Hepatocyte (in vitro differentiated cells): ENCODE measurements around the gene SIX4. TPM values are rescaled to one million over a fixed set of nuclear protein-coding genes. Genes with fewer than 3 reads are reported as not detected.

ENCODE experiments used
- DNase-seq: peaks from one replicate; pipeline ENCODE4 v3.0.0-alpha.2; 2016; ENCODE audit warnings: low spot score
- H2AFZ ChIP-seq: fragments of 200-600 bp; sonication (generic); 2 replicates; pipeline ENCODE4 v1.6.0; 2016; ENCODE audit warnings: antibody characterized with exemption, mild to moderate bottlenecking
- H3K27ac ChIP-seq: fragments of 200-600 bp; sonication (generic); 2 replicates; pipeline ENCODE4 v1.5.1; 2016; ENCODE audit warnings: mild to moderate bottlenecking
- H3K27me3 ChIP-seq: fragments of 200-600 bp; sonication (generic); 2 replicates; pipeline ENCODE4 v1.6.1; 2016
- H3K36me3 ChIP-seq: fragments of 200-600 bp; sonication (generic); replicated peaks from 2 replicates; pipeline ENCODE4 v1.5.1; 2016; ENCODE audit warnings: low read depth; ENCODE audit not compliant: insufficient read depth
- H3K4me1 ChIP-seq: fragments of 200-600 bp; sonication (generic); 2 replicates; pipeline ENCODE4 v1.5.1; 2016; ENCODE audit warnings: mild to moderate bottlenecking, moderate library complexity; ENCODE audit not compliant: insufficient read depth
- H3K4me2 ChIP-seq: fragments of 200-600 bp; sonication (generic); 2 replicates; pipeline ENCODE4 v1.6.0; 2016
- H3K4me3 ChIP-seq: fragments of 200-600 bp; sonication (generic); 2 replicates; pipeline ENCODE4 v1.5.1; 2016; ENCODE audit warnings: mild to moderate bottlenecking
- H3K79me2 ChIP-seq: fragments of 200-600 bp; sonication (generic); 2 replicates; pipeline ENCODE4 v1.6.0; 2017; ENCODE audit warnings: mild to moderate bottlenecking
- H3K9me2 ChIP-seq: fragments of 200-600 bp; sonication (generic); replicated peaks from 2 replicates; pipeline ENCODE4 v1.6.0; 2017; ENCODE audit warnings: mild to moderate bottlenecking; ENCODE audit not compliant: insufficient read depth
- H3K9me3 ChIP-seq: fragments of 200-600 bp; sonication (generic); 2 replicates; pipeline ENCODE4 v1.5.1; 2016; ENCODE audit warnings: low read depth, mild to moderate bottlenecking
- H4K20me1 ChIP-seq: fragments of 200-600 bp; sonication (generic); 2 replicates; pipeline ENCODE4 v1.6.0; 2016; ENCODE audit warnings: mild to moderate bottlenecking; ENCODE audit not compliant: insufficient read depth, poor library complexity, severe bottlenecking
- CTCF ChIP-seq: fragments of 200-600 bp; sonication (generic); IDR thresholded peaks from 2 replicates; pipeline ENCODE4 v1.5.1; 2016; ENCODE audit warnings: antibody characterized with exemption, mild to moderate bottlenecking; ENCODE audit not compliant: poor library complexity
- EZH2 ChIP-seq: fragments of 200-600 bp; sonication (generic); IDR thresholded peaks from 2 replicates; pipeline ENCODE4 v1.6.1; 2016; ENCODE audit warnings: antibody characterized with exemption, mild to moderate bottlenecking, borderline replicate concordance
- EZH2phosphoT487 ChIP-seq: fragments of 200-600 bp; sonication (generic); IDR thresholded peaks from one replicate; pipeline ENCODE4 v1.6.1; 2018; ENCODE audit warnings: antibody characterized with exemption, mild to moderate bottlenecking, low read depth, moderate library complexity; ENCODE audit not compliant: unreplicated experiment, severe bottlenecking
- WGBS: methylation state at CpG from one replicate; pipeline ENCODE4 v1.1.6; 2016; ENCODE audit warnings: low lambda C conversion rate; ENCODE audit errors: missing lambda C conversion rate; 5-methylcytosine and 5-hydroxymethylcytosine counted together
- polyA plus RNA-seq: library from polyadenylated mRNA; unstranded; fragments of >200 nt; fragmentation: Nextera tagmentation; extraction: Ambion mirVana; gene quantifications from 2 replicates; pipeline ENCODE4 v1.2.1, GENCODE V29; 2016
- total RNA-seq: library from RNA; depleted of rRNA; stranded (reverse); fragments of >200 nt; gene quantifications from 2 replicates; pipeline ENCODE4 v1.2.3, GENCODE V29; 2014

Gene SIX4
- total RNA-seq = 6.7 and 7.0 TPM in 2 replicates
- polyA plus RNA-seq = 1.1 and 1.7 TPM in 2 replicates

GRCh38 chr14:60723907-60724618, at the start of gene SIX4:
Gene SIX4 (minus strand): TSS chr14:60724351. CDS start chr14:60724074, 277 bp downstream.
- Histone ChIP-seq H3K79me2 (peaks cover 42% of the 10 kb centered on the region), H3K27me3 (peaks cover 11% of the 10 kb centered on the region), H3K4me1 (peaks cover 5% of the 10 kb centered on the region), H3K9me3 (no peaks in the 10 kb centered on the region), H3K9me2 (no peaks in the 10 kb centered on the region), H2AFZ (peak within 1 kb of the TSS; percentile 58), H3K4me3 (peak within 1 kb of the TSS; percentile 82), H3K4me2 (peak within 1 kb of the TSS; percentile 98), H4K20me1 (peaks cover 21% of the 10 kb centered on the region), H3K27ac (peak within 1 kb of the TSS; percentile 83), H3K36me3 (no peaks in the 10 kb centered on the region)
- TF ChIP-seq EZH2phosphoT487 (no peak), CTCF (no peak)
- 3% methylated on average over 27 of the region's 36 CpGs for WGBS
- DNase-seq = peak; percentile 87

- Histone ChIP-seq H3K4me2 (no peak overlapping the region), H3K27me3 (no peaks in the 10 kb centered on the region), H3K4me3 (no peak overlapping the region), H3K9me2 (no peaks in the 10 kb centered on the region), H3K36me3 (no peaks in the 10 kb centered on the region), H3K4me1 (no peaks in the 10 kb centered on the region), H3K79me2 (peaks cover 85% of the 10 kb centered on the region), H4K20me1 (peaks cover 2% of the 10 kb centered on the region), H3K27ac (no peak overlapping the region), H3K9me3 (no peaks in the 10 kb centered on the region), H2AFZ (no peak overlapping the region)
- DNase-seq = no peak
- TF ChIP-seq EZH2 (no peak), CTCF (no peak), EZH2phosphoT487 (no peak)
Measured at GRCh38 chr14:60773558-60773957, 49.4 kb upstream of the SIX4 start.

- Histone ChIP-seq H3K9me3 (no peaks in the 10 kb centered on the region), H2AFZ (no peak overlapping the region), H3K4me2 (no peak overlapping the region), H3K79me2 (peaks cover 81% of the 10 kb centered on the region), H3K27ac (no peak overlapping the region), H4K20me1 (no peaks in the 10 kb centered on the region), H3K4me1 (no peaks in the 10 kb centered on the region), H3K27me3 (no peaks in the 10 kb centered on the region), H3K36me3 (no peaks in the 10 kb centered on the region), H3K4me3 (no peak overlapping the region), H3K9me2 (no peaks in the 10 kb centered on the region)
- TF ChIP-seq CTCF (no peak), EZH2phosphoT487 (no peak), EZH2 (no peak)
- WGBS = 48% methylated on average over 2 of the region's 2 CpGs
- DNase-seq = no peak
Measured at GRCh38 chr14:60771117-60771516, 47.0 kb upstream of the SIX4 start.
